SK-N-DZ (cell line): ENCODE results near the gene CBARP.

ENCODE experiments used
- DNase-seq: peaks from one replicate; pipeline ENCODE4 v3.0.0-alpha.2; 2015; ENCODE audit warnings: low spot score

The CBARP gene

GRCh38 chr19:1275260-1275975 is 37.6 kb upstream of the CBARP start, which contains the start of gene FAM174C:
FAM174C (plus strand) TSS chr19:1275530; CDS start chr19:1275550, 20 bp downstream.
- DNase-seq: peak; percentile 96

GRCh38 chr19:1274852-1275259 is 37.1 kb upstream of the CBARP start:
- DNase-seq: no peak

GRCh38 chr19:1274081-1274851 is 36.5 kb upstream of the CBARP start:
- no peak for DNase-seq

DNA sequence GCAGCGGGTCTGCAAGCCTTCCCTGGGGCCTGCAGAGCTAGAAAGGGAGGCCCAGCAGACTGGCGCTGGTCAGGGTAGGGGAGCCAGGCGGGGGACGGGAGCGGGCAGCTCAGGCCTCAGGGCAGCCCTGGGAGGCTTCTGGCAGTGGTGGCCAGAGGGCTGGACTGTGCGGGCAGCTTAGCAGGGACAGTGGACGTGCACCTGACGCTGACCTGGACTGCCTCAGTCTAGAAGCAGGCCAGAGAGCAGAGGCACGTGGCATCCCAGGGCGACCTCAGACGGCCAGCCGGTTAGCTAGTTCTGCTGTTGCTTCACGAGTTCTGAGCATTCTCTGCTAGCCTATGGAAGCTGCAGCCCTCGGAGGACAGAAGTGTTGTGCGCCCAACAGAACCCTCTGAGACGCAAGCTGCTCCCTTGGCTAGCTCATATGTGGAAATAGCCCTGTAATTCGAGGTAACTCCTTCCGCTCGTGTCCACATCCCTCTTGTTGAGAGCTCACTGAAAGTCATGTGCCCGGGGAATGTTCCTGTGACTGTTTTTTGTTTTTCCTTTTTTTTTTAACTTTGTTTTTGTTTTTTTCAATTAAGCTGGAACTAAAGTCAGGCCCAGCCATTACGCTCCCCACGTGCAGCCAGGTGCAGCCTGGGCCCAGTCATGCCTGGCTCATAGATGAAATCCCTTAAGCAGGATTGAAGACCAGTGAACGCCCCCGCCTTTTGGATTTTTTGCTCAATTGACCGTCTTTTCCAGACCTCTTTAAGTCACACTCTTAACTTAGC is 35.6 kb upstream of the CBARP start:
- DNase-seq: no peak

GRCh38 chr19:1272423-1273262 is 34.8 kb upstream of the CBARP start:
- DNase-seq: no peak

DNA sequence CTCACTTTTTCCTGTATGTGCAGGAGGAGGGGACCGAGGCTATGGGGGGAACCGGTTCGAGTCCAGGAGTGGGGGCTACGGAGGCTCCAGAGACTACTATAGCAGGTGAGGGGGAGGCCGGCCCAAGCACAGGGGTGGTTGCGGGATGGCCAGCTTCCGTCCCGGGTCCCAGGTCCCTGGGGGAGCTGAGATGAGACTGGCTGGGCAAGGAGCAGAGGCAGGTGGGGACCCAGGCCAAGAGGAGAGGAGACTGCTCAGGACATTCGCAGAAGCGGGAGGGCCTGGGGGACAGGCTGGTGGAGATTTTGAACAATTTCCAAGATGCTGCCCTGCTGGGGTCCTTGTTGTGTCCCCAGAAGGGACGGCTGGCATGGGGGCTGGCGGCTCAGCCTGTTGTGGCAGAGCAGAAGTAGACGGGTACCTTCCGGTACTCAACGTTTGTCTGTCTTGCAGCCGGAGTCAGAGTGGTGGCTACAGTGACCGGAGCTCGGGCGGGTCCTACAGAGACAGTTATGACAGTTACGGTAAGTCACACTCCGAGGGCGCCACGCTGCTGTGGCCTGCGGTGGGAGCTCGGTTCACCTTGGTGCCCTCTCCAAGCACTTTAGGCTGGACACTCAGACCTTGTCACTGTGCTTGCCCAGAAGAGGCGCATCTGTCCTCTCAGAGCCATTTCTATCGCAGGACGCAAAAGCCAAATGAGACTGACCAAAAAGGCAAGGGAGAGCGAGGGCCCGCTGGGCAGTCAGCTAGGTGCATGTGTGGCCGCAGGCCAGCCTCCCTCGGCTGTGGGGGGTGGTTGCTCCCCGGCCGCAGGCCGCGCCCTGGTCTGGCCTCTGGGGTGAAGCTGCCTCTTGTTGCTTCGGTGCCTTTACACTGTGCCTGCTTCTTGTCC is 34.0 kb upstream of the CBARP start:
- no peak for DNase-seq

DNA sequence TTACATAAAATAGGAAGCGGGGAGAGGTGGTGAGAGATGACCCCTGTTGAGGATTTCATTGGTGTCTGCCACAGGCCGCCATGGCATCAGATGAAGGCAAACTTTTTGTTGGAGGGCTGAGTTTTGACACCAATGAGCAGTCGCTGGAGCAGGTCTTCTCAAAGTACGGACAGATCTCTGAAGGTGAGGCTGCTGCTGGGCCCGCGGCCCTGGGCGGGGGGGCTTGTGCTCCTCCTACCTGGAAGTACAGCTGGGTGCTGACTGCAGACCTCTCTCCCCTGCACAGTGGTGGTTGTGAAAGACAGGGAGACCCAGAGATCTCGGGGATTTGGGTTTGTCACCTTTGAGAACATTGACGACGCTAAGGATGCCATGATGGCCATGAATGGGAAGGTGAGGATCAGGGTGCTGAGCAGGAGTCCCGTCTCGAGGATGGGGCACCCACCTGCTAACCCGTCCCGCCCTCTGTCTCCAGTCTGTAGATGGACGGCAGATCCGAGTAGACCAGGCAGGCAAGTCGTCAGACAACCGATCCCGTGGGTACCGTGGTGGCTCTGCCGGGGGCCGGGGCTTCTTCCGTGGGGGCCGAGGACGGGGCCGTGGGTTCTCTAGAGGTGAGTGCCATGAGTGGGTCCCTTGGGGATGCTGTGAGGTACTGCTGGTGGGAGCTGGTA is 33.2 kb upstream of the CBARP start:
- no peak for DNase-seq

DNA sequence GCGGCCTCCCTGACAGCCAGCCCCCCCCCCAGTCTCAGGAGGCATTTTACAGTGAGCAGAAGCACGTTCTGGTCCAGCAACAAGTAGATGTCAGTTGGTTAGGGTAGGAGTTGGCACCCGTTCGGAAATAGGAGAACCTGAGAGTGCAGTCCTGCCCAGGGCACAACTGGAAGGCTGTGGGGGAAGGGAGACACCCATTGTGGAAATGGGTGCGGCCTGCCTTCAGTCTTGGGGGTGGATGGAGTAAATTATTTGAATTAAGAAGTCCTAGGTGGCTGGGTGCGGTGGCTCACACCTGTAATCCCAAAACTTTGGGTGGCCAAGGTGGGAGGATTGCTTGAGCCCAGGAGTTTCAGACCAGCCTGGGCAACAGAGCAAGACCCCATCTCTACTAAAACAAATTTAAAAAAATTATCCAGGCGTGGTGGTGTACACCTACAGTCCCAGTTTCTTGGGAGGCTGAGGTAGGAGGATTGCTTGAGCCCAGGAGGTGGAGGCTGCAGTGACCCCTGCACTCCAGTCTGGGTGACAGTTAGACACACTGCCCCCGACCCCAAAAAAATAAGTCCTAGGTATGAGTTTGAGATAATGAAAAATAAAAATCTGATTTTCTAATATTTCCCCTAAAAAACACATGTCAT is 32.5 kb upstream of the CBARP start:
- no peak for DNase-seq

DNA sequence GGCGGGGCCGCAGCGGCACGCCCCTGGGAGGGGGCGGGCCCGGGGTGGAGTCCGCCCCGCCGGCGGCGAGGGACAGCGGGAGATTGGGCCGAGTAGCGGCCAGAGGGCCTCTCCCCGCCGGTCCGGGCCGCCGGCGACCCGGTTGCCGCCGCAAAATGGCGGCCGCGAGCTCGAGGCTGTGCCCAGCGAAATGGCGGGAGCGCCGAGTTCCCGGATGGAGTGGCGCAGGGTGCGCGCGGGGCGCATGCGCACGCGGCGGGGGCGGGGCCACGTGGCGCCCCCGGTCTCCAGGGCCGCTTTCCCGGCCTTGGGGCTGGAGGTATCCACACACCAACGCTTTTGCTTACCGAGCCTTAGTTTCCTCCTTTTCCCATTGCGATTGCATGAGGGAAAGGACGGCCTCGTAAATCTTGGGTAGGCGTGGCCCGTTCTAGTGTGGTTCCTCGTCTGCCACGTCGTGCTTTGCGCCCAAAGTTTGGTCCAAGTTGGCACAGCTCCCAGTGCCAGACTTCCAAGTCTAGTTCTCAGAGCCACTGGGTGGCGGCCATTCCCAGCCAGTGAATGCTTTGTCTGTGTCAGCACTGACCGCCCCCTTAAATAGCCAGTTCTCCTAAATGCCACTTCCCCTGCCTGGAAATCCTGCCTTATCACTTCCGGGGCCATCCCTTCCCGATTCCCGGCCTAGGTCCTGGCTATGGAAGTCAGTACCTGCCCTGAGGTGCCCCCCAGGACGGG is 31.8 kb upstream of the CBARP start:
- DNase-seq: peak; percentile 85

DNA sequence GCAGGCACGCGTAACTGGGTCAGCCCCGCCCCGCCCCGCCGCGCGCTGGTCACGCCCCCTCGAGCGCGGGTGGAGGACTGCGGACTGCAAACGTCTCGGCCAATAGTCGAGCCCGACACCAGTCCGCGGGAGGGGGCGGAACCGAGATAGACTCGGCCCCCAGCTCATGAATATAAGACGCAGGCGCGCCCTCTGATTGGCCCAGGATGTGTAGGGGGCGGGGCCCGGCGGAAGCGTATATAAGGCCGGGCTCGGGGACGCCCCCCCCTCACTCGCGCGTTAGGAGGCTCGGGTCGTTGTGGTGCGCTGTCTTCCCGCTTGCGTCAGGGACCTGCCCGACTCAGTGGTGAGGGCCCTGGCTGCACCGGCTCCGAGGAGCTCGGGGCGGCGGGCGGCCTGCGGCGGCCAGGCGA is 31.3 kb upstream of the CBARP start, which contains the start of gene CIRBP:
CIRBP (plus strand) TSS at position 268 of the 413 bp plus-strand sequence. CDS start 1,602 bp downstream, outside the sequence.
- DNase-seq: peak; percentile 99

DNA sequence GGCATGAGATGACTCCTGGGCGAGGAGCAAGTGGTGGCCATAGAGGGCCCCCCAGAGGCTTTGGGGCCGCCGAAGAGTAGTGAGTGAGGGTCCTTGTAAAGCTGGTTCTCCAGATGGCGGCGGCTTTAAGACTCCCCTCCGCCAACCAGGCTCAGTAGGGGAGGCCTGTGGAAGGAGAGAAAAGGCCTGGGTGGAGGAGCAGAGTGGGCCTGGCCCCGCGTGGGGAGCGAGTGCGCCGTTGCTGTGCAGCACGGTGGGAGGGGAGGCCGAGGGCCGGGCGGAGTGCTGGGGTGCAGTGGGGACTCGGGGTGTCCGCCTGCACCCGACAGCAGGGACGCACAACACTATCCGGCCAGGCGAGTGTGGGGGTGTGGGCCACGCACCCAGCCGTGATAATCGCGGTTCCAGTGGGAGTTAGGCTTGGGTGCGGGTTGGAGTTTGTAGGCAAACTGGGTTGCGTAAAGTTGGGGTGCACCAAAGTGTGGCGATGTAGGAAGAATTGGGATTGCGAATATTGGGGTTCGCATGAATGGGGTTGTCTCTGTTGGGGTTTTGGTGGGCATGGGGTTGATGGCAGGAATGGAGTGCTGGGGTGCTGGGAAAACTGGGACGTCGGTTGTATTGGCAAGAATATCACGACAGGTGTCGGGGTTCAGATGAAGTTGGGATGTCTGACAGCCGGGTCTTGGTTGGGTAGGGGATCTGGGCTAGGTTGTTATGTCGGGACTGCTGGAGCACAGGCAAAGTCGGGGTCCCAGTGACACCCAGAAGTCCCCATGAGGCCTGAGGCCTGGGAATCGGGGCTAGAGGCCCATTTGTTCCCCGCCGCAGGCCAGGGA is 30.6 kb upstream of the CBARP start:
- DNase-seq: no peak

DNA sequence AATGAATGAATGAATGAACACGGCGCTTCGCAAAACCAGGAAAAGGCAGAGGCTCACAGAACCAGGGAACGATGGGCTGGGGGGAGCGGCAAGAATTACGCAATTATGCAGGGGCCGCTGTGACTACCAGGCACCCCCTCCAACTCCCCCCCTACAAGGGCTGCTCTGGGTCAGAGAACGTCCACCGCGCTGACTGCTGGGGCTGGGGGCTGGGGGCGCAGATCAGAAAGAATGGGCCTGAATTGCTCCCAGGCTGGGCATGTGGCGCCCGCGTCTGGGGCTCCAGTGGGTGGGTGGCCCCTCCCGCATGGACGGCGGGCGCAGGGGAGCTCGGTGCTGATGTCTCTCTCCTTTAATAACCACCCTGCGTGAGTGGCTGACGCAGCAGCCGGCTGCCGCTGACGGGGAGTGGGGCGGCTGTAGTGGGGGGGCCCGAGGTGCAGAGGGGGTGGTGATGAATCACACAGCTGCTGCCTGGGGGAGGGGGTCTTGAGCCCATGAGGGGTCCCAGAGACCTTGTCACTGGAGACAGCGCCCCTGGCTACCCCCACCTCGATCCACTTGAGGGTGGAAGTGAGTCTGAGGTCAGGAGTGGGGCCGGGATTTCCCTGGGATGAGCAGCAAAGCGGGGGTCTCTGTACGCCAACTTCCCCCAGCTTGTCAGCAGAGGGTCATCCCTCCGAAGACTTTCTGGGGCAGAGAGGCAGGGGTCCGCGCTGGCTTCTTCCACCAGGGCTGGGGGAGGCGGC is 29.8 kb upstream of the CBARP start:
- DNase-seq: no peak

- DNase-seq: peak; percentile 64
Observed at GRCh38 chr19:1266916-1267476, 29.2 kb upstream of the CBARP start.

- DNase-seq: peak; percentile 84
Observed at GRCh38 chr19:1266129-1266915, 28.5 kb upstream of the CBARP start.

- no peak for DNase-seq
Observed at GRCh38 chr19:1265615-1266128, 27.9 kb upstream of the CBARP start.
